LNCAP (cell line): Measurements from ENCODE around the gene TENM3.

Experiments used
- TF ChIP-seq, protein P1 (sequence below): fragments of 450-650 bp; IDR thresholded peaks from 2 replicates; pipeline ENCODE4 v1.5.1; 2017; ENCODE audit warnings: mild to moderate bottlenecking

The TENM3 gene

DNA sequence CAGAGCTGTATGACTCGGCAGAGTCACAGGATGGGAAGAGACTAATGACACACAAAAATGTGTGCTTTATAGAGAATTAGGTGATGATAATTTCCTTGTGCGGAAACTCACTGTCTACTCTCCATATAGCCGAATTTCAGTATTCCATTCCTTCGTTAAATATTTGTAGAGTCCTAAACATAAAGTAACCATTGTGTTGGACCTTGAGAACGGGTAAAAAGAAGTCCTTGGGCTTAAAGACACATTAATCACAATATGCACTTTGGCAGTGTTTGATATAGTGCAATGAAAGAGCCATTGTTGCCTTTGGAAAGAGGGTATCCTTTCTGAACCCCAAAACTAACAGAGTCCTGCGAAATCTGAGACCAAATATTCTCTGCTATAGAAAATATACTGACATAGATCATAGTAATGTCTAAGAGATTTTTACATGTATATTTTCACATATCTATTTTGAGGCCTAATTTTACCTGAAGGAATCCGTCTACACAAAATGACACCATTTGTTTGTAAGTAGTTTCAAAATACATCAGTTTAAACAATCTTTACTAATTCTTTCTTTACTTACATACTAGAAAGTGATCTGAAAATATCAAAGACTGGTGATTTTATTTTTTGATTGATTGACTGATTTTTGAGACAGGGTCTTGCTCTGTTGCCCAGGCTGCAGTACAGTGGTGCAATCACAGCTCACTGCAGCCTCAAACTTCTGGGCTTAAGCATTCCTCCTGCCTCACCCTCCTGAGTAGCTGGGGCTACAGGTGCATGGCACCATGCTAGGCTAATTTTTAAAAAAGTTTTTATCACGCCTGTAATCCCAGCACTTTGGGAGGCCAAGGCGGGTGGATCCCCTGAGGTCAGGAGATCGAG lies 377.1 kb downstream of the TENM3 start:
- TF ChIP-seq, protein P1, sequence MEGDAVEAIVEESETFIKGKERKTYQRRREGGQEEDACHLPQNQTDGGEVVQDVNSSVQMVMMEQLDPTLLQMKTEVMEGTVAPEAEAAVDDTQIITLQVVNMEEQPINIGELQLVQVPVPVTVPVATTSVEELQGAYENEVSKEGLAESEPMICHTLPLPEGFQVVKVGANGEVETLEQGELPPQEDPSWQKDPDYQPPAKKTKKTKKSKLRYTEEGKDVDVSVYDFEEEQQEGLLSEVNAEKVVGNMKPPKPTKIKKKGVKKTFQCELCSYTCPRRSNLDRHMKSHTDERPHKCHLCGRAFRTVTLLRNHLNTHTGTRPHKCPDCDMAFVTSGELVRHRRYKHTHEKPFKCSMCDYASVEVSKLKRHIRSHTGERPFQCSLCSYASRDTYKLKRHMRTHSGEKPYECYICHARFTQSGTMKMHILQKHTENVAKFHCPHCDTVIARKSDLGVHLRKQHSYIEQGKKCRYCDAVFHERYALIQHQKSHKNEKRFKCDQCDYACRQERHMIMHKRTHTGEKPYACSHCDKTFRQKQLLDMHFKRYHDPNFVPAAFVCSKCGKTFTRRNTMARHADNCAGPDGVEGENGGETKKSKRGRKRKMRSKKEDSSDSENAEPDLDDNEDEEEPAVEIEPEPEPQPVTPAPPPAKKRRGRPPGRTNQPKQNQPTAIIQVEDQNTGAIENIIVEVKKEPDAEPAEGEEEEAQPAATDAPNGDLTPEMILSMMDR = no peak

DNA sequence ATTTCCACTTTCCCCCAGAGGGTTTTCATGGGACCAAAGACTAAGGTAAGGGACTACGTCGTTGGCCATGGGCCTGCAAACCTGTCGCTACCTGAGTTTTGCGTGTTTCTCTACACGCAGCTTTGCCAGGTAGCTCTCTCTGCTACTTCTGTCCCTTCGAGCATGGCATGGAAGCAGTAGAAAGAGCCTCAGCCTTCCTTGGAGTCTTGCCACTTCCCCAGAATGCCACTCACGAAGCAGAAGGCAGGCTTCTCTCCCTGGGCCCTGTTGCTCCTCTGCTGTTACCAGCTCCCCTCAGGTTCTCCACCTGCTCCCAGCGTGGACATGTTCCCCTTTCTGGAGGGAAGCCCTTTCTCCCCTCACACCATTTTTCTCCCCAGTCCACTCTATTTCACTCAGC lies 381.1 kb downstream of the TENM3 start:
- TF ChIP-seq, protein P1 = no peak

DNA sequence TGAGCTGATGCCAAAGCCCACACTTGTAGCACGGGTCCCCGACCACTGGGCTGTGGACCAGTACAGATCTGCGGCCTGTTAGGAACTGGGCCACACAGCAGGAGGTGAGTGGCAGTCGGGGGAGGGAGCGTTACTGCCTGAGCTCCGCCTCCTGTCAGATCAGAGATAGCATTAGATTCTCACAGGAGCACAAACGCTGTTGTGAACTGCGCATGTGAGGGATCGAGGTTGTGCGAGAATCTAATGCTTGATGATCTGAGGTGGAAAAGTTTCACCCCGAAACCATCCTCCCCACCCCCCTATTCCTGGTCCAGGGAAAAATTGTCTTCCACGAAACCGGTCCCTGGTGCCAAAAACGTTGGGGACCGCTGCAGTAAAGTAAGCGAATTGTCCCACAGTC lies 382.0 kb downstream of the TENM3 start:
- TF ChIP-seq, protein P1 = no peak

DNA sequence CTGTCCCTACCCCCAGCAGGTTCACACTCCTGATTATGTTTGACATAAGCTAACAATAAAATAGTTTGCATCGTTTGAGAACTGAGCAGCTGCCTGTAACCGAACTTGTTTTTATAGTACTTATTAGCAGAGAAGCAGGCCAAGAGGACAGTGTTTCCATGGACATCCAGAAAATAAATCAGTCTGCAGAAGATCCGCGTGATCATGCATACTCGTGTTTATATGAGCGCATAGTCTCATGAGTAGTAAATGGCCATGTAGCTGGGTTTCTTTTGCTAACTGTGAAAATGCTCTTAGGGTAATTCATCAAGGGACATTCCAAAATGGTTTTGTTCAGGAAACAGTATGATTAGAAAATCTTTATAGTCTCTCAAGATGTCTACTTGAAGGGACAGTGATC lies 384.8 kb downstream of the TENM3 start:
- TF ChIP-seq, protein P1 = no peak

DNA sequence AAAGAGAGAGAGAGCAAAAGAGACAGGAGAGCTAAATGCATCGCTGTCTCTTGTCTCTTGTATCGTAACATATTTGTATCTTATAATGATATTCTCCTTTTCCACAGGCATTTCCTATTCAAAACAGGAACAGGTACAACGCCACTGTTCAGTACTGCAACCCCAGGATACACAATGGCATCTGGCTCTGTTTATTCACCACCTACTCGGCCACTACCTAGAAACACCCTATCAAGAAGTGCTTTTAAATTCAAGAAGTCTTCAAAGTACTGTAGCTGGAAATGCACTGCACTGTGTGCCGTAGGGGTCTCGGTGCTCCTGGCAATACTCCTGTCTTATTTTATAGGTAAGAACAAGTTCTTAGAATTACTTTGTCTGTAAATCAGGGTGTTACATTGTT lies 385.3 kb downstream of the TENM3 start:
- TF ChIP-seq, protein P1 = no peak

DNA sequence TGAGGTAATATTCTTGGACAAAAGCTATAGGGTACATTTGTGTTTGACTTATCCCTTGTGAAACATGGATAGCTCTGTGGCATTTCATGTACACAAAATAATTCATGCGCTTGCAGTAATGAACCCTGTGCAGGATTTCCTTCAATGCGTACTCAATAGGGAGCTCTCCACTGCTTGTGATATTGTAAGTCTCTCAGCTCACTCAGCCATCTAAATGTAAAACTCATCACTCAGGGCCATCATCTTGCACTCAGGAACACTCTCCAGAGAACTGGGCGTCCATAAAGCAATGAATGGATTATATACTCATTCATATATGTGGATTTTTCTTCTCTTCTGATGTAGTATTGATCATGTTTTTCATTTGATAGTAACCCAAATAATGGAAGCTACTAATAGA lies 385.9 kb downstream of the TENM3 start:
- TF ChIP-seq, protein P1 = no peak

DNA sequence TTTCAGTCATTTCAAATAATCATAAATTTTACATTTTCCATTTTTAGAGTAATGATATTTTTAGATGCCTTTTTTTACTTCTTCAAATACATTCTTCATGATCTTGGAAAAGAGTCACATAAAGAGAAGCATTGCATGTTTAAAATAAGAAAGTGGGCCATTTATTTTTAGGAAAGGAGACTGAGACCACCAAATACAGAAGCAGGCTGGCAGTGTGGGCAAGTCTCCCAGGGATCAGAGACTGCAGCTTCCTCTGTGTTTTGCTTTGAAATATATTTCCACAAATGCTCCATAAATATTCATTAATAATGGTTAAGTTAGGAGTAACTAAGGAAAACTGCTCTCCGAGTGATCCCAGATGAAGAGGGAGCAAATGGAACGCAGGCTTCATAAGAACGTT lies 397.3 kb downstream of the TENM3 start:
- TF ChIP-seq, protein P1 = no peak

DNA sequence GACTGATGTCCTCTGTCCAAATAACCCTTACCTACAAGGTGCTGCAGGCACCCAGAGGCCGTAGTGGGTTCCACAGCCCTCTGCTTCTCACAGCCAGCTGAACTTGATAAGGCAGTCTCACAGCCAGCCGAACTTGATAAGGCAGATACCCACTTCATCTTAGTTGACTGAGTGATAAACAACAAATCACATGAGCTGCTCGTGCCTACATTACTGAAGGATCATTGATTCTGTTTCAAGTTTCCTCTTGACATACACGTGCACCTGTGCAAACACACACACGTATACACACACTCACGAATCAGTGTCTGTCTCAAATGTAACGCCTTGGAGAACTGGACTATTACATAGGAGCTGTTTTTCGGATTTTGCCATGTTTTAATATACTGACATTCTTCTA lies 397.7 kb downstream of the TENM3 start:
- TF ChIP-seq, protein P1 = no peak
